Glutamatergic neuron (in vitro differentiated cells): Measurements from ENCODE around the gene SMIM5. TPM values are rescaled to one million over a fixed set of nuclear protein-coding genes. Genes with fewer than 3 reads are reported as not detected.

Experiments used
- DNase-seq: peaks from one replicate; pipeline ENCODE4 v3.0.0; 2022
- H3K27ac Mint-ChIP-seq: one replicate; pipeline ENCODE4 v1.8.0; 2020; ENCODE audit warnings: mild to moderate bottlenecking, mixed read lengths, inconsistent platforms; ENCODE audit not compliant: unreplicated experiment
- H3K27me3 Mint-ChIP-seq: one replicate; pipeline ENCODE4 v1.8.0; 2020; ENCODE audit warnings: mild to moderate bottlenecking, moderate library complexity, mixed read lengths, inconsistent platforms; ENCODE audit not compliant: unreplicated experiment
- H3K36me3 Mint-ChIP-seq: one replicate; pipeline ENCODE4 v1.8.0; 2020; ENCODE audit warnings: mild to moderate bottlenecking, mixed read lengths, inconsistent platforms; ENCODE audit not compliant: unreplicated experiment
- H3K4me1 Mint-ChIP-seq: one replicate; pipeline ENCODE4 v1.8.0; 2020; ENCODE audit warnings: mild to moderate bottlenecking, low read depth, mixed read lengths, inconsistent platforms; ENCODE audit not compliant: unreplicated experiment
- H3K4me3 Mint-ChIP-seq: one replicate; pipeline ENCODE4 v1.8.0; 2020; ENCODE audit warnings: mild to moderate bottlenecking, mixed read lengths, inconsistent platforms; ENCODE audit not compliant: unreplicated experiment
- H3K9me3 Mint-ChIP-seq: one replicate; pipeline ENCODE4 v1.8.0; 2020; ENCODE audit warnings: mild to moderate bottlenecking, moderate library complexity, mixed read lengths, inconsistent platforms; ENCODE audit not compliant: unreplicated experiment
- long read RNA-seq: library from polyadenylated mRNA; unstranded; transcript quantifications from one replicate; pipeline ENCODE4 v2.0.0, GENCODE V29; 2020; ENCODE audit not compliant: unreplicated experiment
- total RNA-seq: library from RNA; stranded (reverse); fragmentation: NEBNext Ultra II Directional; extraction: Animal tissue kit (Norgen Biotek cat#: 25700); gene quantifications from one replicate; pipeline ENCODE4 v1.2.1, GENCODE V29; 2021; ENCODE audit not compliant: unreplicated experiment
- TF ChIP-seq, protein P1 (sequence below): fragments of 200-600 bp; sonication (generic); IDR thresholded peaks from one replicate; pipeline ENCODE4 v1.5.0; 2021; ENCODE audit not compliant: partially characterized antibody, unreplicated experiment

SMIM5 gene, protein sequence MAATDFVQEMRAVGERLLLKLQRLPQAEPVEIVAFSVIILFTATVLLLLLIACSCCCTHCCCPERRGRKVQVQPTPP
- 0.20 TPM for total RNA-seq
- long read RNA-seq: 0 reads

DNA sequence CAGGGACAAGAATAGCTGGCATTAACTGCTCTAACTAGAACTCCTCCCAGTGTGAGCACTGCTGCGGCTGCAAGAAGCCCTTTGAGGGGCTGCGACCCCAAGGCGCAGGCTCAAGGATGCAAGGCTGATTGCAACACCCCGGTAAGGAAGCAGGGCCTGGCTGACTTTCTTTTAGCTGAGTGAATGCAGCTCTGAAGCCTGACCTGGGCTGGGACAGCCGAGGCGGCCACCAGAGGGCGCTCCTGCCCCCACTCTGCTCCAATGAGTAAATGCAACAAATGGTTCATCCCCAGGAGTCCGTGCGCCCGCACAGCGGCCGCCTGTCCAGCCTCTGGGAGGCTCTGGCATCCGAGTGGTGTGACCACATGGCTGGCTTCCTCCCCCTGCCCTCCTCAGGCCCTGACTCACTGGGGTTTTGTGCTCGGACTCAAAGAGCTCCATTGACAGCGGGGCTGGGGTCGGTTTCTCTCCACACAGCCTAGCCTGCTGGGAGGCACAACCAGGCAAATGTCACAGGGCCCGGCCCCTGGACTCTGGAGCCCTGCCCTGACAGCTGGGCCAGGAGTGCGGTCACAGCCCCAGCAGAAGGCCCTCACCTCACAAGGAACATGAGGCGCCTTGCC lies at the start of gene SMIM5:
SMIM5 (plus strand) TSS at position 572 of the 623 bp plus-strand sequence. CDS start 6,768 bp downstream, outside the sequence.
- H3K9me3 Mint-ChIP-seq: no peaks in the 10 kb centered on the region
- peaks cover 22% of the 10 kb centered on the region for H3K4me1 Mint-ChIP-seq
- TF ChIP-seq, protein P1, sequence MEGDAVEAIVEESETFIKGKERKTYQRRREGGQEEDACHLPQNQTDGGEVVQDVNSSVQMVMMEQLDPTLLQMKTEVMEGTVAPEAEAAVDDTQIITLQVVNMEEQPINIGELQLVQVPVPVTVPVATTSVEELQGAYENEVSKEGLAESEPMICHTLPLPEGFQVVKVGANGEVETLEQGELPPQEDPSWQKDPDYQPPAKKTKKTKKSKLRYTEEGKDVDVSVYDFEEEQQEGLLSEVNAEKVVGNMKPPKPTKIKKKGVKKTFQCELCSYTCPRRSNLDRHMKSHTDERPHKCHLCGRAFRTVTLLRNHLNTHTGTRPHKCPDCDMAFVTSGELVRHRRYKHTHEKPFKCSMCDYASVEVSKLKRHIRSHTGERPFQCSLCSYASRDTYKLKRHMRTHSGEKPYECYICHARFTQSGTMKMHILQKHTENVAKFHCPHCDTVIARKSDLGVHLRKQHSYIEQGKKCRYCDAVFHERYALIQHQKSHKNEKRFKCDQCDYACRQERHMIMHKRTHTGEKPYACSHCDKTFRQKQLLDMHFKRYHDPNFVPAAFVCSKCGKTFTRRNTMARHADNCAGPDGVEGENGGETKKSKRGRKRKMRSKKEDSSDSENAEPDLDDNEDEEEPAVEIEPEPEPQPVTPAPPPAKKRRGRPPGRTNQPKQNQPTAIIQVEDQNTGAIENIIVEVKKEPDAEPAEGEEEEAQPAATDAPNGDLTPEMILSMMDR: peak; percentile 98
- H3K36me3 Mint-ChIP-seq: no peaks in the 10 kb centered on the region
- peak within 1 kb of the TSS; percentile 89 for H3K27ac Mint-ChIP-seq
- H3K4me3 Mint-ChIP-seq: peak within 1 kb of the TSS; percentile 76
- peak; percentile 93 for DNase-seq
- peaks cover 3% of the 10 kb centered on the region for H3K27me3 Mint-ChIP-seq

DNA sequence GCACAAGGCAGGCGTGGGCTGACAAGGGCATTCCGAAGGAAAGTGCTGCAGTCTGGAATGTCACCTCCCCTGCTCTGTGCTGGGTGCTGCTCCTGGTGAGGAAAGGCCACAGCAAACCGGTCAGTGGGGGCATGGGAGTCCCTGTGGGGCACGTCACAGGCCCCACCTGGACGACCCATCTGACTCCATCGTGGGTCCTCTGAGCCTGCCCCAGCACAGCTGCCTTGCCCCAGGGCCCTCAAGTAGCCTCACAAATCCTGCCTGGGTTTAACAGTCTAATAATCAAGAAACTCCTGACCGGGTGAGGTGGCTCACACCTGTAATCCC lies 48.4 kb upstream of the SMIM5 start:
- TF ChIP-seq, protein P1: no peak
- peaks cover 3% of the 10 kb centered on the region for H3K27me3 Mint-ChIP-seq
- DNase-seq: no peak

DNA sequence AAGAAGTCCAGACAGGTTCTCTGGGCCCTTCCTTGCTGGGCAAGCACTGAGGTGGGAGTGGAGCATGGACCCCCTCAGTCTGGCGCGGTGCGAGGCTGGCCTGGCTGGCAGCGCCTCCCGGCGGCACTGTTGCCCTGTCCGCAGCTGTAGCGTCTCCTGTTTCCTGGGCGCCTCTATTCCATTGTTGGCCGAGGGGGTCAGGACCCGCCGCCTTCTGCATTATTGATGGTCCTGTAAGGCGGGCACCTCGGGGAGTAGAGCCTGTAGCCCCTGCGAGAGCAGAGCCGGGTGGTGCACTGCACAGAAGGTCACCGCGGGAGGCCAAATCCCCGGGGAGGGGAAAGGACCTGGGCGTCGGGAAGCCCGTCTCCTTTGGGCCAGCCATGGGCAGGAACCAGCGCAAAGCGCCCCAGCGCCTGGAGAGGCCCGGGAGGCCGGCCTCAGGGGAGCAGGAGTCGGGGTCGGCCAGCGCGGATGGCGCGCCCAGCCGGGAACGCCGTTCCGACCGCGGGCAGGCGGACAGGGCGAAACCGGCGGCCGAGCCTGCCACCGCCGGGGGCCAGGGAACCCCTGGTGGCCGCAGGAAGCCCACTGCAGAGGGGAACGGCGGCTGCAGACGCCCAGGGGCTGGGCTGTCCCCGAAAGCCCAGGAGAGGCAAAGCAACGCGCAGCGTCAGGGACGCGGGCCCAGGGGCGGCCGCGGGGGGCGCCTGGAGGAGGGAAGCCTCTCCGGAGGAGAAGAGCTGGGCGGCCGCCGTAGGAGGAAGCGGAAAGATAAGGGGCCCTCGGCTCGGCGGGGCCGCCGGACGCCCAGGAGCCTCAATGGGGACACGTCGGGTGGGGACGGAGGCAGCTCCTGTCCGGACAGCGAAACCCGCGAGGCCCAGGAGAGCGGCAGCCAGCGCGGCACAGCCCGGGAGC lies 45.3 kb upstream of the SMIM5 start, which contains the start of gene MYO15B:
MYO15B (plus strand) TSS at position 126 of the 921 bp plus-strand sequence; CDS start at position 384, 258 bp downstream.
- Mint-ChIP-seq H3K4me3 (peak within 1 kb of the TSS; percentile 69), H3K36me3 (peaks cover 4% of the 10 kb centered on the region), H3K27ac (no peak within 1 kb of the TSS), H3K9me3 (peaks cover 7% of the 10 kb centered on the region), H3K27me3 (peaks cover 6% of the 10 kb centered on the region), H3K4me1 (no peaks in the 10 kb centered on the region)
- peak; percentile 74 for DNase-seq
- TF ChIP-seq, protein P1: peak; percentile 14

More for the DNA sequence above, 48.4 kb upstream of the SMIM5 start:
- Mint-ChIP-seq H3K27ac (no peak overlapping the region), H3K4me1 (no peaks in the 10 kb centered on the region), H3K36me3 (peaks cover 4% of the 10 kb centered on the region), H3K9me3 (peaks cover 6% of the 10 kb centered on the region), H3K4me3 (no peak overlapping the region)

DNA sequence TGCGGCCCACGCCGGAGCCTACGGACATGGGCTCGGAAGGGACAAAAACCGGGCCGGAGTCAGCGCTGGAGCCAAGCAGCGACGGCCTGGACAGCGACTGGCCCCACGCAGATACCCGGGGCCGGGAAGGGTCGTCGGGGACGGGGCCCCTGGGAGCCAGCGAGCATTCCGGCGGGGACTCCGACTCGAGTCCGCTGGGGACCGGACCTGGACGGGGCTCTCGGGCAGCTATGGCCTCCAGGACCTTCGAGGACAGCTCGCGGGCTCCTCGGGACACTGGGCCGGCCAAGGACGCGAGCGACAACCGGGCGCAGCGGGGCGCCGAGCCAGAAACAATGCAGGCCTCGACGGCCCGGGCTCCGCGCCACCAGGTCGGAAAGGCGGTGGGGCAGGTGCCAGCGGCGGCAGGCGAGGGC lies 44.6 kb upstream of the SMIM5 start:
- TF ChIP-seq, protein P1: no peak
- peak; percentile 43 for DNase-seq
- Mint-ChIP-seq H3K36me3 (peaks cover 4% of the 10 kb centered on the region), H3K9me3 (peaks cover 7% of the 10 kb centered on the region), H3K27me3 (peaks cover 6% of the 10 kb centered on the region), H3K4me1 (no peaks in the 10 kb centered on the region), H3K27ac (no peak overlapping the region), H3K4me3 (no peak overlapping the region)
